AG04450 (cell line): ENCODE data around the gene NPLOC4. TPM values are rescaled to one million over a fixed set of nuclear protein-coding genes. Genes with fewer than 3 reads are reported as not detected.

ENCODE experiments used
- CTCF ChIA-PET: fragments of 300-600, 350-600 bp; formaldehyde crosslinking; extraction: SDS; loops from one replicate; lab custom pipeline; 2022; ENCODE audit warnings: antibody characterized with exemption, inconsistent platforms; lab: Charles Lee
- POLR2A ChIA-PET: fragments of 350-600 bp; formaldehyde crosslinking; extraction: SDS; loops from one replicate; lab custom pipeline; 2021; ENCODE audit warnings: antibody characterized with exemption, inconsistent platforms; lab: Yijun Ruan, JAX
- DNase-seq: peaks from one replicate; pipeline ENCODE4 v3.0.0-alpha.2; 2011; ENCODE audit warnings: low read depth, low spot score
- H3K27ac ChIP-seq: one replicate; pipeline ENCODE4 v1.5.1; 2012; ENCODE audit warnings: low read depth, low read length, control low read depth
- H3K27me3 ChIP-seq: one replicate; pipeline ENCODE4 v1.6.0; 2012; ENCODE audit warnings: low read length; ENCODE audit not compliant: control insufficient read depth, insufficient read depth
- H3K4me3 ChIP-seq: 2 replicates; pipeline ENCODE4 v1.5.1; 2011; ENCODE audit warnings: mild to moderate bottlenecking, low read depth, low read length, control low read depth
- H3K9me3 ChIP-seq: 2 replicates; pipeline ENCODE4 v1.5.1; 2012; ENCODE audit warnings: low read length; ENCODE audit not compliant: control insufficient read depth, insufficient read depth
- CTCF ChIP-seq: IDR thresholded peaks from 2 replicates; pipeline ENCODE4 v1.5.1; 2011; ENCODE audit warnings: low read depth, low read length, control low read depth, inconsistent platforms
- polyA plus RNA-seq: library from polyadenylated mRNA; depleted of rRNA; stranded (reverse); fragments of >200 nt; gene quantifications from 2 replicates; pipeline ENCODE4 v1.2.3, GENCODE V29; 2011

Gene NPLOC4
- polyA plus RNA-seq, 1 experiment = 66.5 TPM

- DNase-seq = no peak
- Histone ChIP-seq H3K27ac (no peak overlapping the region), H3K27me3 (peaks cover 7% of the 10 kb centered on the region), H3K9me3 (no peaks in the 10 kb centered on the region; the same call in 1 of the 2 replicates), H3K4me3 (no peak overlapping the region)
- CTCF ChIA-PET = no interaction called here
- POLR2A ChIA-PET = interaction anchor here (1.4 kb wide), 1 partner anchor 13 kb away, joined by 3 read pairs; the partner anchor contains the start of gene FAAP100
- TF ChIP-seq CTCF = no peak
Observed at GRCh38 chr17:81539571-81539900, 97.4 kb downstream of the NPLOC4 start.

- Histone ChIP-seq H3K9me3 (no peaks in the 10 kb centered on the region; the same call in 1 of the 2 replicates), H3K27me3 (peaks cover 7% of the 10 kb centered on the region), H3K27ac (no peak overlapping the region), H3K4me3 (no peak overlapping the region)
- DNase-seq = no peak
- ChIA-PET POLR2A (interaction anchor here (1.0 to 1.4 kb wide), 2 partner anchors 14 to 21 kb away, joined by 3 read pairs; partner anchors contain the start of gene FAAP100), CTCF (interaction anchor here (1.0 kb wide), 1 partner anchor 62 kb away, joined by 3 read pairs; no protein-coding TSS in a partner anchor)
- no peak for TF ChIP-seq CTCF
Observed at GRCh38 chr17:81538651-81539570, 98.0 kb downstream of the NPLOC4 start.

DNA sequence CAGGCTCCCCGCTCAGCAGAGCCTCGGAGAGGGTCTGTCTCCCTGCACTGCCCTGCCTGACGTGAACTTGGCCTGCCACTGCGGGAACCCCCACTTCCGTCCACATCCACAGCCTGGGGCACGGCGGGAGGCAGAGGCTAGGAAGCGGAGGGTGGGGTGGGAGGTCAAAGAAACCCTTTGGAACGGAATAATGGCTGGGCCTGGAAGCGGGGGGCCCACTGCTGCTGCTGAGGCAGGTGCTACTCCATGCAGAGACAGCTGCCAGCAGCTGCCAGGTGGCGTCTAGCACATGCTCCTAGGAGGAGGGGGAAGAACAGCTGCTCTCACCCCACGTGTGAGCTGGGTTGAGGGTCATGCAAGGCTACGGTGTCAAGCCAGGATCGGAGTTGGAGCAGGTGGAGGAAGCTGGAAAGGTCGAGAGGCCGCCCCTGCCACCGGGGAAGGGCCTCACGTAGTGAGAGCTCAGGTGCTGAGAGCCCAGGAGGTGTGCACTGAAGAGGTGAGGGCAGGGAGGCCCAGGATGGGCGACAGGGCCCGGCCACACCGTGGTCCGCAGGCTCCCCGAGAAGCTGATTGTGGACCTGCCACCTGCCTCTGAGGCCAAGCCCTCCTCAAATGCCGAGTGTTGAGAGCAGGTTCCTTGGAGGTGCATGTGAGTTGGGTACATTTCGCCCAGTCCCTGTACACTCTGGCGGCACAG is 98.9 kb downstream of the NPLOC4 start:
- no peak for DNase-seq
- ChIA-PET POLR2A (interaction anchor here (1.0 to 1.4 kb wide), 2 partner anchors 14 to 20 kb away, joined by 3 read pairs; partner anchors contain the start of gene FAAP100), CTCF (interaction anchor here (0.5 to 1.0 kb wide), 3 partner anchors 63 to 285 kb away, joined by 3 read pairs; no protein-coding TSS in a partner anchor)
- Histone ChIP-seq H3K27me3 (peaks cover 7% of the 10 kb centered on the region), H3K4me3 (no peak overlapping the region), H3K9me3 (no peaks in the 10 kb centered on the region; the same call in 1 of the 2 replicates), H3K27ac (no peak overlapping the region)
- no peak for TF ChIP-seq CTCF

- POLR2A ChIA-PET = interaction anchor here (1.0 kb wide), 1 partner anchor 19 kb away, joined by 3 read pairs; no protein-coding TSS in a partner anchor
- CTCF ChIA-PET = interaction anchor here (0.5 to 1.0 kb wide), 3 partner anchors 64 to 284 kb away, joined by 3 read pairs; no protein-coding TSS in a partner anchor
- no peak for DNase-seq
- Histone ChIP-seq H3K27me3 (peaks cover 7% of the 10 kb centered on the region), H3K27ac (no peak overlapping the region), H3K9me3 (no peaks in the 10 kb centered on the region; the same call in 1 of the 2 replicates), H3K4me3 (no peak overlapping the region)
- TF ChIP-seq CTCF = peak; percentile 45
Observed at GRCh38 chr17:81537343-81537855, 99.5 kb downstream of the NPLOC4 start.
